BJ (cell line): Measurements from ENCODE around the gene ABCG4. TPM values are rescaled to one million over a fixed set of nuclear protein-coding genes. Genes with fewer than 3 reads are reported as not detected.
"Not testable (repeated sequence)": the region's sequence is repeated elsewhere in the genome, so short reads cannot be mapped to it uniquely, and the experiment has no call there.

Experiments
- CTCF ChIA-PET: fragments of 350-600 bp; formaldehyde crosslinking; extraction: SDS; loops from one replicate; lab custom pipeline; 2021; ENCODE audit warnings: antibody characterized with exemption, inconsistent platforms; lab: Yijun Ruan, JAX
- POLR2A ChIA-PET: fragments of 300-600 bp; sonication (Branson Sonifier 250); formaldehyde crosslinking; extraction: SDS; loops from one replicate; lab custom pipeline; 2021; ENCODE audit warnings: antibody characterized with exemption; lab: Charles Lee
- DNase-seq: peaks from one replicate; pipeline ENCODE4 v3.0.0-alpha.2; 2011; ENCODE audit warnings: low read depth
- H3K27me3 ChIP-seq: 2 replicates; pipeline ENCODE4 v1.6.0; 2011; ENCODE audit warnings: low read length; ENCODE audit not compliant: control insufficient read depth, insufficient read depth
- H3K36me3 ChIP-seq: 2 replicates; pipeline ENCODE4 v1.5.1; 2011; ENCODE audit warnings: low read length; ENCODE audit not compliant: control insufficient read depth, insufficient read depth
- H3K4me3 ChIP-seq: 2 replicates; pipeline ENCODE4 v1.5.1; 2011; ENCODE audit warnings: low read depth, mild to moderate bottlenecking, control low read depth, low read length
- polyA plus RNA-seq: library from polyadenylated mRNA; depleted of rRNA; stranded (reverse); fragments of >200 nt; gene quantifications from 2 replicates; pipeline ENCODE4 v1.2.3, GENCODE V29; 2011
- TF ChIP-seq, protein P1 (sequence below): IDR thresholded peaks from 2 replicates; pipeline ENCODE4 v1.5.1; 2011; ENCODE audit warnings: low read depth, mild to moderate bottlenecking, control low read depth, inconsistent platforms, low read length, moderate library complexity; ENCODE audit not compliant: insufficient read depth

ABCG4 gene
- polyA plus RNA-seq, 1 experiment = 0.17 TPM

DNA sequence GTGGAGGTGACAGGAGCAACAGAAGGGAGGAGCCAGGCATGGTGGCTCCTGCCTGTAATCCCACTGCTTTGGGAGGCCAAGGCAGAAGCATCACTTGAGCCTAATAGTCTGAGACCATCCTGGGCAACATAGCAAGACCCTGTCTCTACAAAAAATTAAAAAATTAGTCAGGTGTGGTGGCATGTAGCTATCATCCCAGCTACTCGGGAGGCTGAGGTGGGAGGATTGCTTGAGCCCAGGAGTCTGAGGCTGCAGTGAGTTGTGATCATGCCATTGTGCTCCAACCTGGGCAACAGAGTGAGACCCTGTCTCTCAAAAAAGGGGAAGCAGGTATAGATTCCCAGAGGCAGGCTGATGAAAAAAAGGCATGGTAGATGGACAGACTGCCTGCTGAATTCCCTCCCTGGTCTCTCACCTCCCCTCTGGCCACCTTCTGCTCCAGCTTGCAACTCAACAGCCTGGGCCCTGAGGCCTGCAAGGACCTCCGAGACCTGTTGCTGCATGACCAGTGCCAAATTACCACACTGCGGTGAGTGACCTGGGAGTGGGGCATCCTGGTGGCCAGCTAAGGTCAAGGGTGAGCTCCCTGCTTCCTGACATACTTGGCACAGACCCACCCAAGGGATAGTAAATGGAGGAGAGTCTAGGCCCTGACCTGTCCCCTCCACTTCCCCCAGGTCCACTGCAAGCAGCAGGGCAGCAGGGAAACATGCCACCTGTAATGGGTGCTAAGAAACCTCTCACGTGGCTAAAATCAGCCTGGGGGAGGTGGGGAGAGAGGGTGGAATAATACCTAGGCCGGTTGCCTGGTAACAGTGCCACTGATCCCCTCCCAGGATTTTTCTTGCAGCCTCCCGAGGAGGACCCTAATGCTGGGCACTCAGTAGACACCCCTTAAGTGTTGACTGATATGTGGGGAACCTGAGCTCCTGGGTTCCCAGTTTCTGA is 32.2 kb downstream of the ABCG4 start:
- no peak for DNase-seq
- peaks cover 10% of the 10 kb centered on the region for H3K36me3 ChIP-seq
- CTCF ChIA-PET = interaction anchor here (0.5 to 1.4 kb wide), 4 partner anchors 16 to 74 kb away, joined by 3 to 4 read pairs (median 4); no protein-coding TSS in a partner anchor
- H3K4me3 ChIP-seq = no peak overlapping the region
- TF ChIP-seq, protein P1, sequence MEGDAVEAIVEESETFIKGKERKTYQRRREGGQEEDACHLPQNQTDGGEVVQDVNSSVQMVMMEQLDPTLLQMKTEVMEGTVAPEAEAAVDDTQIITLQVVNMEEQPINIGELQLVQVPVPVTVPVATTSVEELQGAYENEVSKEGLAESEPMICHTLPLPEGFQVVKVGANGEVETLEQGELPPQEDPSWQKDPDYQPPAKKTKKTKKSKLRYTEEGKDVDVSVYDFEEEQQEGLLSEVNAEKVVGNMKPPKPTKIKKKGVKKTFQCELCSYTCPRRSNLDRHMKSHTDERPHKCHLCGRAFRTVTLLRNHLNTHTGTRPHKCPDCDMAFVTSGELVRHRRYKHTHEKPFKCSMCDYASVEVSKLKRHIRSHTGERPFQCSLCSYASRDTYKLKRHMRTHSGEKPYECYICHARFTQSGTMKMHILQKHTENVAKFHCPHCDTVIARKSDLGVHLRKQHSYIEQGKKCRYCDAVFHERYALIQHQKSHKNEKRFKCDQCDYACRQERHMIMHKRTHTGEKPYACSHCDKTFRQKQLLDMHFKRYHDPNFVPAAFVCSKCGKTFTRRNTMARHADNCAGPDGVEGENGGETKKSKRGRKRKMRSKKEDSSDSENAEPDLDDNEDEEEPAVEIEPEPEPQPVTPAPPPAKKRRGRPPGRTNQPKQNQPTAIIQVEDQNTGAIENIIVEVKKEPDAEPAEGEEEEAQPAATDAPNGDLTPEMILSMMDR = no peak
- POLR2A ChIA-PET = interaction anchor here (0.6 kb wide), 1 partner anchor 14 kb away, joined by 5 read pairs; no protein-coding TSS in a partner anchor
- no peaks in the 10 kb centered on the region; the same call in 1 of the 2 replicates for H3K27me3 ChIP-seq

DNA sequence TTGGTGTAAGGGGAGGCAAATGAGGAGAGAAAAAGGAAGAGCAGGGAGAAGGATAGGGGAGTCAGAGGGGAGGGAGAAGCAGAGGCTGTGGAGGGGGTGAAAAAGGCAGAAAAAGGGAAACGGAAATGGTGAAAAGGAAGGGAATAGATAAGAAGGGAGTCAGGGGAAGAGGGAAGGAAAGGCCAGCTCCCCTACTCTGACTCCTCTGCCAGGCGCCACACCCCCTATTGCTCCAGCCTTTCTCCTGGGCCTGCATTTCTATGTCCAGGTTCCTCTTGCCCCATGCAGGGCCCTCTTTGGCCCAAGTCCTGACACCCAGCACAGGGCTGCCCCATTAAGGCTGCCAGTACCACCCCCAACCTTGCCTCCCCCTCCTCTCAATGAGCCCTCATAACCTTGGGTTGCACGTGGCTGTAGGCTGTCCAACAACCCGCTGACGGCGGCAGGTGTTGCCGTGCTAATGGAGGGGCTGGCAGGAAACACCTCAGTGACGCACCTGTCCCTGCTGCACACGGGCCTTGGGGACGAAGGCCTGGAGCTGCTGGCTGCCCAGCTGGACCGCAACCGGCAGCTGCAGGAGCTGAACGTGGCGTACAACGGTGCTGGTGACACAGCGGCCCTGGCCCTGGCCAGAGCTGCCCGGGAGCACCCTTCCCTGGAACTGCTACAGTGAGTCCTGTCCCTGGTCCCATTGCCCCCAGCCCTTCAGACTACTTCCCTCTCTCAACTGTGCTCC is 33.0 kb downstream of the ABCG4 start:
- Histone ChIP-seq H3K36me3 (peaks cover 10% of the 10 kb centered on the region), H3K27me3 (no peaks in the 10 kb centered on the region; the same call in 1 of the 2 replicates), H3K4me3 (no peak overlapping the region)
- ChIA-PET POLR2A (no interaction called here), CTCF (interaction anchor here (0.5 to 3.0 kb wide), 4 partner anchors 14 to 75 kb away, joined by 3 to 15 read pairs (median 4); no protein-coding TSS in a partner anchor)
- TF ChIP-seq, protein P1 = no peak
- no peak for DNase-seq

DNA sequence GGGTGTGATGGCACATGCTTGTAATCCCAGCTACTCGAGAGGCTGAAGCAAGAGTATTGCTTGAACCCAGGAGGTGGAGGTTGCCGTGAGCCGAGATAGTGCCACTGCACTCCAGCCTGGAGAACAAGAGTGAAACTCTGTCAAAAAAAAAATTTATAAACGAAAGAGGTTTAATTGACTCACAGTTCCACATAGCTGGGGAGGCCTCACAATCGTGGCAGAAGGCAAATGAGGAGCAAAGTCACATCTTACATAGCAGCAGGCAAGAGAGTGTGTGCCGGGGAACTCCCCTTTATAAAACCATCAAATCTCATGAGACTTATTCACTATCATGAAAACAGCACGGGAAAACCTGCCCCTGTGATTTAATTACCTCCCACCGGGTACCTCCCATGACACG is 35.5 kb downstream of the ABCG4 start:
- CTCF ChIA-PET = interaction anchor here (3.0 kb wide), 1 partner anchor 12 kb away, joined by 15 read pairs; no protein-coding TSS in a partner anchor
- DNase-seq, H3K27me3 ChIP-seq, H3K36me3 ChIP-seq, POLR2A ChIA-PET, H3K4me3 ChIP-seq: not testable (repeated sequence)

DNA sequence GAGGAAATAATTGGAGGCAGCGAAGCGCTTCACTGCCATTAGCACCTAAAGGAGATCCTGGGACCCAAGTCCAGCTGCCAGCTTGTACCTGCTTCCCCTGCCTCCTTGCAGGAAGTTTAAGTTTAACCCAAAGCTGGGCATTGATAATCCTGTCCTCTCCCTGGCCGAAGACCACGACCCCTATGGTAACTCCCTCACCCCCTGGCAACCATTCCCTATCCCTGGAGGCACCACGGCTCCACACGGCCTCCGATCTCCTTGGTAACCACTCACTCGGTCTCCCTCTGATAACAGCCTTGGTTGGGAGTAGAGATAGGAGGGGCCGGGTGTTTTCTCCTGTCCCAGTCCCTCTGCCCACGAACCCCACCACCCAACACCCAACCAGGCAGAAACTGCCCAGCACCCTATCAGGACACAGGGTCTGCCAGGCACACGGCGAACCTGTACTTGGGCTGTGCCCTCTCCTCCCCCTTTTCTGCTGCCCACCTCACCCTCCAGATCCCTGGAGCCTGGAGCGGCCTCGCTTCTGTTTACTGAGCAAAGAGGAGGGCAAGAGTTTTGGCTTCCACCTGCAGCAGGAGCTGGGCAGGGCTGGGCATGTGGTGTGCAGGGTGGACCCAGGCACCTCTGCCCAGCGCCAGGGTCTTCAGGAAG is 37.3 kb downstream of the ABCG4 start:
- TF ChIP-seq, protein P1 = no peak
- Histone ChIP-seq H3K36me3 (peaks cover 4% of the 10 kb centered on the region), H3K27me3 (peaks cover 6% of the 10 kb centered on the region), H3K4me3 (no peak overlapping the region)
- DNase-seq = no peak
- CTCF ChIA-PET = interaction anchor here (2.4 kb wide), 1 partner anchor 10 kb away, joined by 5 read pairs; no protein-coding TSS in a partner anchor
- POLR2A ChIA-PET = no interaction called here

DNA sequence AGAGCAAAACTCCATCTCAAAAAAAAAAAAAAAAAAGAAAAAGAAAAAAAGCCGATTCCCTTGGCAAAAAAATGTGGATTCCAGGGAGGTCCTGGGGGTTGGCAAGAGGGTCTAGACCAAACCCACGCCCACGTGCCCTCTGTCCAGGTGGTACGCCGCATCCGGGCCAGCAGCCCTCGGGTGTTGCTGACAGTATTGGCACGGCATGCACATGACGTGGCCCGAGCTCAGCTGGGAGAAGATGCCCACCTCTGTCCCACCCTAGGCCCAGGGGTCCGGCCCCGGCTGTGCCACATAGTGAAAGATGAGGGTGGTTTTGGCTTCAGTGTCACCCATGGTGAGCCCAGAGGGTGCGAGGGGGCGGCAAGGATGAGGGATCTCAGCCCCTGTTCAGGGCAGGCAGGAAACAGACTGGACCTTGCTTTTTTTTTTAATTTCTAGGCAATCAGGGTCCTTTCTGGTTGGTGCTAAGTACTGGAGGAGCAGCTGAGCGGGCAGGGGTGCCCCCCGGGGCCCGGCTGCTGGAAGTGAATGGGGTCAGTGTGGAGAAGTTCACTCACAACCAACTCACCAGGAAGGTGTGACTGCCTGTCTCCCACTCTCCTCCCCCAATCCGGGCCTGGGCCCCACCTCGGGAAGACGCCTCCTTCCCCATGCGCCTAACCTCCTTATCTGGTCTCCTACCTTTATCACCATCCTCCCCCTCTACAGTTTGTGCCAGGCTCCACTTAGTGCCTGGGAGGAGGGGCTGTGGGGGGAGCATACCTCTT is 38.5 kb downstream of the ABCG4 start:
- peaks cover 6% of the 10 kb centered on the region for H3K27me3 ChIP-seq
- POLR2A ChIA-PET = no interaction called here
- H3K36me3 ChIP-seq = no peaks in the 10 kb centered on the region; the same call in 1 of the 2 replicates
- CTCF ChIA-PET = interaction anchor here (2.4 kb wide), 1 partner anchor 9 kb away, joined by 5 read pairs; no protein-coding TSS in a partner anchor
- TF ChIP-seq, protein P1 = no peak
- no peak overlapping the region for H3K4me3 ChIP-seq
- no peak for DNase-seq
